PFSK-1 (cell line): Measurements from ENCODE around the gene GLS.

ENCODE experiments used
- FOXP2 ChIP-seq: optimal IDR thresholded peaks from 2 replicates; pipeline ENCODE3; 2011; ENCODE audit warnings: borderline replicate concordance, control low read depth, inconsistent platforms; ENCODE audit not compliant: insufficient read depth; ENCODE audit errors: extremely low read length, extremely low read depth
- POLR2AphosphoS5 ChIP-seq: IDR thresholded peaks from 2 replicates; pipeline ENCODE4 v1.6.1; 2012; ENCODE audit warnings: low read depth, mild to moderate bottlenecking, control low read depth, low read length, moderate library complexity
- REST ChIP-seq, 2 experiments: IDR thresholded peaks; 2 replicates each; pipeline versions ENCODE4 v1.6.1 to v1.8.0; 2011 to 2012; ENCODE audit warnings: low read depth in 2 of 2, low read length in 2 of 2, control low read depth in 1 of 2, inconsistent platforms in 1 of 2, mild to moderate bottlenecking in 1 of 2, moderate library complexity in 1 of 2; ENCODE audit not compliant: insufficient read depth in 1 of 2
- SIN3A ChIP-seq: IDR thresholded peaks from 2 replicates; pipeline ENCODE4 v1.6.1; 2012; ENCODE audit warnings: mild to moderate bottlenecking, low read length, moderate library complexity, borderline replicate concordance; ENCODE audit not compliant: insufficient read depth
- TAF1 ChIP-seq: IDR thresholded peaks from 2 replicates; pipeline ENCODE4 v1.6.1; 2012; ENCODE audit warnings: low read length, control low read depth, borderline replicate concordance; ENCODE audit not compliant: insufficient read depth

The GLS gene

GRCh38 chr2:190938771-190939335, 58.2 kb downstream of the GLS start:
- TF ChIP-seq TAF1 (no peak), REST (IDR thresholded peaks at IDR 0.05; ENCODE audit: insufficient read depth in 1 of 2, low read depth in 2 of 2, low read length in 2 of 2) (no peak), SIN3A (no peak), POLR2AphosphoS5 (no peak), FOXP2 (no peak)

GRCh38 chr2:190940454-190940853, 59.8 kb downstream of the GLS start:
- TF ChIP-seq POLR2AphosphoS5 = no peak
- TF ChIP-seq TAF1 = no peak
- TF ChIP-seq SIN3A = no peak
- no peak for TF ChIP-seq REST (IDR thresholded peaks at IDR 0.05; ENCODE audit: insufficient read depth in 1 of 2, low read depth in 2 of 2, low read length in 2 of 2)
- TF ChIP-seq FOXP2 = no peak

- TF ChIP-seq POLR2AphosphoS5 = no peak
Observed at GRCh38 chr2:190941571-190941970, 61.0 kb downstream of the GLS start.

- TF ChIP-seq REST (IDR thresholded peaks at IDR 0.05; ENCODE audit: insufficient read depth in 1 of 2, low read depth in 2 of 2, low read length in 2 of 2) = no peak
- no peak for TF ChIP-seq TAF1
- TF ChIP-seq SIN3A = no peak
- TF ChIP-seq POLR2AphosphoS5 = no peak
- TF ChIP-seq FOXP2 = no peak
Observed at GRCh38 chr2:190942697-190943096, 62.1 kb downstream of the GLS start.

GRCh38 chr2:190943706-190944105, 63.1 kb downstream of the GLS start:
- no peak for TF ChIP-seq SIN3A
- TF ChIP-seq FOXP2 = no peak
- no peak for TF ChIP-seq REST (IDR thresholded peaks at IDR 0.05; ENCODE audit: insufficient read depth in 1 of 2, low read depth in 2 of 2, low read length in 2 of 2)
- TF ChIP-seq TAF1 = no peak
- no peak for TF ChIP-seq POLR2AphosphoS5
